ENCODE data around the gene LGALS14.

GRCh38 chr19:39696387-39696786 lies 7.9 kb upstream of the LGALS14 start:
- TF ChIP-seq CTCF (IDR thresholded peaks at IDR 0.05 in 4 of 5, conservative IDR thresholded peaks at IDR 0.05 in 1 of 5) (no peak), POLR2A (IDR thresholded peaks at IDR 0.05) (no peak)
